NCI-H1105 treated with DMSO at 0.1 percent for 48 hours (cell line): ENCODE results near the gene LYPD5.
"Not testable (repeated sequence)": the region's sequence is repeated elsewhere in the genome, so short reads cannot be mapped to it uniquely, and the experiment has no call there.

Experiments used
- DNase-seq: peaks from one replicate; lab custom pipeline; 2025; lab: John Stamatoyannopoulos, UW

The LYPD5 gene

GRCh38 chr19:43802216-43802951 is at the start of gene LYPD5:
Gene LYPD5 (minus strand): TSS chr19:43802447. CDS start chr19:43802380, 67 bp downstream.
- no peak for DNase-seq

DNA sequence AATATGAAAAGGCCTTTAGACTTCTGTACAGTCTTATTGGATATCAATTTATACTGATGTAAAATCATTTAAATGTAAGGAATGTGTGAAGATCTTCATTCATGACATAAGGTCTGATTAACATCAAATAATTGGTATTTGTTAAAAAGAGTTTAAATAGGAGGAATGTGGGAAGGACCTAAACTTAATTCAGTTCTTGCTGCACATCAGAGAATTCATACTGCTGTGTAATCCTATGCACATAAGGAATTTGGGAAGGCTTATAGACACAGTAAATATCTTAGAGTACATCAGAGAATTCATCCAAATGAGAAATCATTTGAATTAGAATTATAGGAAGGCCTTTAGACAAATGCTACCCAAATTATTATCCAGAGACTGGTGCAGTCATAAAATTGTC is 46.6 kb upstream of the LYPD5 start:
- no peak for DNase-seq

- DNase-seq = no peak
These were observed 45.6 kb upstream of the LYPD5 start for GRCh38 chr19:43847884-43848283.

DNA sequence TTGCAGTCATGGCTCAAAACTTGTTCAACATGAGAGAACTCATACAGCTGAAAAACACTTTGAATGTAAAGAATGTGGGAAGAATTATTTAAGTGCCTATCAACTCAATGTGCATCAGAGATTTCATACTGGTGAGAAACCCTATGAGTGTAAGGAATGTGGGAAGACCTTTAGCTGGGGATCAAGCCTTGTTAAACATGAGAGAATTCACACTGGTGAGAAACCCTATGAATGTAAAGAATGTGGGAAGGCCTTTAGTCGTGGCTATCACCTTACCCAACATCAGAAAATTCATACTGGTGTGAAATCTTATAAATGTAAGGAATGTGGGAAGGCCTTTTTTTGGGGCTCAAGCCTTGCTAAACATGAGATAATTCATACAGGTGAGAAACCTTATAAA is 45.0 kb upstream of the LYPD5 start:
- no peak for DNase-seq

- DNase-seq = no peak
These were observed 39.8 kb upstream of the LYPD5 start for GRCh38 chr19:43842007-43842406.

GRCh38 chr19:43839139-43839538 is 36.9 kb upstream of the LYPD5 start:
- no peak for DNase-seq

GRCh38 chr19:43826787-43827754 is 24.8 kb upstream of the LYPD5 start, which contains the start of gene ZNF283:
Gene ZNF283 (plus strand): TSS chr19:43827321. CDS start chr19:43833505, 6,184 bp downstream.
- peak; percentile 82 for DNase-seq

GRCh38 chr19:43824572-43824971 is 22.3 kb upstream of the LYPD5 start:
- DNase-seq = not testable (repeated sequence)

GRCh38 chr19:43823856-43824255 is 21.6 kb upstream of the LYPD5 start:
- not testable (repeated sequence) for DNase-seq

DNA sequence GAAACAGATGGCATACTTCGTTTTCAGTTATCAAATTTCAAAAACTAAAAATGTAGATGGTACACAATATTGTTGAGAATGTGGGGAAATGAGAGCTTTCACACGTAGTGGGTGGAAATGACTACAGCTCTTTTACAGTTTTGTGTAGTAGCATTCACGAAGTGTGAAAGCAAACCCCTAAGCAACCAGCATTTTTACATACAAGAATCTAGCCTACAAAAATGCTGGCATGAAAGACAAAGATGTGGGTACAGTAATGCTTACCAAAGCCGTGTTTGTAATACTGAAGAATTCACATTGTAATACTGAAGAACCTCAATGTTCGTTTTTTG is 18.6 kb upstream of the LYPD5 start:
- DNase-seq = no peak

GRCh38 chr19:43820098-43820883 is 18.0 kb upstream of the LYPD5 start:
- no peak for DNase-seq

DNA sequence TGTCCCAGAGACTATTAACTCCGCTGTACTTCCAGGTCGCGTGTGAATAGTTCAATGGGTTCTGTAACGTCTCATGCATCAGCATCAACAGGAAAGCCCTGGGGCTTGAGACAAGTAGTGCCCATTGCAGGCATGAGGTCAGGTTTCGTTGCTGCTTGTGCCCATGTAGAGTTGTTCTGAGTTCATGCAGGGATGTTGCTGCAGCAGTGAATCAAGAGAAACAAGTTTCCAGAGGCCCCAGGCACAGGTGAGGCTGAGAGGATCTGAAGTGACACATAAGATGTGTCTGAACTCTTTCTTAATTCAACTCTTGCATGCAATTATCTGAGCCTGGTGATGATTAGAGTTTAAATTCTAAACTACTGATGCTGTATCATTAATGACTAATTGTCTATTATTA is 16.3 kb upstream of the LYPD5 start:
- no peak for DNase-seq

- not testable (repeated sequence) for DNase-seq
These were observed 15.2 kb upstream of the LYPD5 start for GRCh38 chr19:43817454-43817853.

- DNase-seq = no peak
These were observed 12.6 kb upstream of the LYPD5 start for GRCh38 chr19:43814663-43815352.

DNA sequence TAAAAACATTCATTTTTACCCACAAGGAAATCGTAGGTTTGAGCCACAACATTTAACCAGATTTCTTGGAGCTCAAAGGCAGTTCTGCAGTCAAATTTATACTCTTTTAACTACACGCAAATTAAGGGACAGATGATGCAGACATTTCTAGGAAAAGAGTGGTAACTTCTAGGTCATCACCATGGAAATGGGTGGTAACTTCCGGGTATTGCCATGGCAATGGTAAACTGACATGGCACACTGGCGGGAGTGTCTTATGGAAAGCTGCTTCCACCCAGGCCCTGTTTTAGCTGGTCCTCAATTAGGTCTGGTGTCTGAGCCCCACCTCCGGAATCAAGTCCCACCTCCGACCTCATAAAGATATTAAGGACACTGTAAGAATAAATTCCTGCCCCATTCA is 10.4 kb upstream of the LYPD5 start:
- no peak for DNase-seq

DNA sequence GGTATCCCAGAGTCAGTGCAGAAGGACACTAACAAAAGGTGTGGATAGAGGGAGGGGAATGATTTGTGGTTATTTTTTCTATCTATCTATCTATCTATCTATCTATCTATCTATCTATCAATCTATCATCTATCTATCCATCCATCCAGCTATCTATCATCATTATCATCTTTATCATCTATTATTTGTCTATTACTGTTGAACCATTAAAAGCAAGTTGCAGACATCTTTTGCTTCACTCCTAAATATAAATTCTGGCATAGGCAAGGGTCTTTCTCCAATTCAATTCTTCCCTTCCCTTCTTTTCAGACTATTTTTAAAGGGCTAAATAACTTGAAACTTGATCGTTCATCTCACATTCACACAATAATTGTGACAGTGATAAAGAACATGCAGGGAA is 10.0 kb upstream of the LYPD5 start:
- DNase-seq = no peak

- no peak for DNase-seq
These were observed 9.6 kb upstream of the LYPD5 start for GRCh38 chr19:43811837-43812236.

DNA sequence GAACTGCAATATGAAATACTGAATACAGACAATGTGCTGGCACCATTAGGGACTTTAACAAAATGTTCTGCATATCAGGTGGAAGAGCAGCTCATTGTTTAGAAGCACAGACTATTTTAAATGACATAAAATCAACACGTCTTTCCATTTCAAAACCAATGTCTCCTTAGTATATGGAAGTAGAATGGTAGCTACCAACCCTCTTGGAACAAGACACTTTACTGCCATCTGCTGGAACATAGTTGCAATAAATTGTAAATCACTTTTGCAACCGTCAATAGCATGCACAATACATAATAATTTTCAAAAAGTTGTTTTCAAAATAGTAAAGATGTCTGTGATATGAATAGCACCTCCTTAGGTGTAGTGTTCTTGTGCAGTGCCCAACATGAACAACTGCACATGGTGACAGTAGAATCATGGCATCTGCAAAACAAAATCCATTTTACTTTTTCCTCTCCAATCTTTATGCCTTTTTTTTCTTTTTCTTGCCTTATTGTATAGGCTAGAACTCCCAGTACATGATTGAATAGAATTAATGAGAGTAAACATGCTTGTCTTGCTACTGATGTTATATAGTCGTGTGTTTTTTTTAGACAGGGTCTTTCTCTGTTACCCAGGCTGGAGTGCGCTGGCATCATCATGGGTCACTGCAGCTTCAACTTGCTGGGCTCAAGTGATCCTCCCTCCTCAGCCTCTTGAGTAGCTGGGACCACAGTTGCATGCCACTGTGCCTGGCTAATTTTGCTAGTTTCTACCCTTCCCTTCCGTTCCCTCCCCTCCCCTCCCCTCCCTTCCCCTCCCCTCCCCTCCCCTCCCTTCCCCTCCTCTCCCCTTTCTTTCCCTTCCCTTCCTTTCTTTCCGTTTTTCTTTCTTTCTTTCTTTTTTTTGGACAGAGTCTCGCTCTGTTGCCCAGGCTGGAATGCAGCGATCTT is 7.8 kb upstream of the LYPD5 start:
- peak; percentile 61 for DNase-seq

GRCh38 chr19:43807651-43808050 is 5.4 kb upstream of the LYPD5 start:
- DNase-seq = no peak

GRCh38 chr19:43806848-43807247 is 4.6 kb upstream of the LYPD5 start:
- DNase-seq = no peak
